ENCODE measurements around the gene C9orf72. TPM values are rescaled to one million over a fixed set of nuclear protein-coding genes. Genes with fewer than 3 reads are reported as not detected.

Gene C9orf72
- total RNA-seq, 4 donors from 2014 or later: 7.9 to 31.0 (median 15.0) TPM

Other genes starting within 250 kb of the C9orf72 start
- not detected for gene IFNK, start 49.2 kb downstream of the C9orf72 start, total RNA-seq
- gene MOB3B, start 43.7 kb downstream of the C9orf72 start, total RNA-seq: 10 to 100 TPM; 18.3 to 39.7 (median 29.1) TPM